H1 (cell line): ENCODE results near the gene SNAP29. TPM values are rescaled to one million over a fixed set of nuclear protein-coding genes. Genes with fewer than 3 reads are reported as not detected.

Experiments used
- CTCF ChIA-PET: fragments of 300-600 bp; sonication (Branson Sonifier 250); formaldehyde crosslinking; loops from one replicate; lab custom pipeline; 2021; ENCODE audit not compliant: partially characterized antibody; lab: Charles Lee
- POLR2A ChIA-PET: fragments of 300-600 bp; sonication (Branson Sonifier 250); formaldehyde crosslinking; loops from one replicate; lab custom pipeline; 2021; ENCODE audit warnings: inconsistent platforms; ENCODE audit not compliant: partially characterized antibody; lab: Charles Lee
- DNase-seq, 2 experiments: peaks; one replicate each; pipeline versions ENCODE4 v3.0.0 to v3.0.0-alpha.2; 2010 to 2022; ENCODE audit warnings: low spot score in 2 of 2, low read depth in 1 of 2, mixed read lengths in 1 of 2
- FAIRE-seq: peaks from 2 replicates; lab custom pipeline; 2011; peaks lifted over from hg19 to GRCh38; lab: Jason Lieb, UNC
- H2AFZ ChIP-seq: 2 replicates; pipeline ENCODE4 v1.8.1; 2012; ENCODE audit warnings: low read length, inconsistent platforms
- H2AK5ac ChIP-seq: 2 replicates; pipeline ENCODE4 v1.6.1; 2013; ENCODE audit warnings: low read depth, low read length
- H2BK120ac ChIP-seq: replicated peaks from 2 replicates; pipeline ENCODE3; 2013; ENCODE audit warnings: low read depth, low read length, inconsistent platforms
- H2BK12ac ChIP-seq: 2 replicates; pipeline ENCODE4 v1.6.1; 2013; ENCODE audit warnings: low read depth, low read length
- H2BK15ac ChIP-seq: 2 replicates; pipeline ENCODE4 v1.6.1; 2013; ENCODE audit warnings: low read length
- H2BK20ac ChIP-seq: 2 replicates; pipeline ENCODE4 v1.6.1; 2013; ENCODE audit warnings: low read length
- H2BK5ac ChIP-seq: 2 replicates; pipeline ENCODE4 v1.6.1; 2013; ENCODE audit warnings: low read depth, low read length
- H3K14ac ChIP-seq: 2 replicates; pipeline ENCODE4 v1.6.1; 2013; ENCODE audit warnings: inconsistent platforms; ENCODE audit not compliant: insufficient read length
- H3K18ac ChIP-seq: 2 replicates; pipeline ENCODE4 v1.6.1; 2013; ENCODE audit warnings: low read length; ENCODE audit errors: extremely low read depth
- H3K23ac ChIP-seq: 2 replicates; pipeline ENCODE4 v1.6.1; 2013; ENCODE audit warnings: inconsistent platforms; ENCODE audit not compliant: insufficient read length
- H3K23me2 ChIP-seq: 2 replicates; pipeline ENCODE4 v1.6.1; 2013; ENCODE audit warnings: low read depth, low read length
- H3K27ac ChIP-seq: 2 replicates; pipeline ENCODE4 v1.6.1; 2011; ENCODE audit warnings: low read depth, low read length, inconsistent platforms
- H3K27me3 ChIP-seq, 4 experiments: replicated peaks in 1 of 4; 1 replicate in 1 of 4; 2 replicates in 3 of 4; pipeline versions ENCODE4 v1.6.1 to v1.8.1; 2011 to 2013; ENCODE audit warnings: low read length in 3 of 4, mild to moderate bottlenecking in 3 of 4, inconsistent platforms in 2 of 4, mixed read lengths in 2 of 4, moderate library complexity in 1 of 4; ENCODE audit not compliant: control insufficient read depth in 3 of 4, insufficient read depth in 3 of 4; ENCODE audit errors: extremely low read depth in 1 of 4
- H3K36me3 ChIP-seq, 4 experiments: 2 replicates each; pipeline versions ENCODE4 v1.6.1 to v1.8.1; 2011 to 2013; ENCODE audit warnings: mild to moderate bottlenecking in 4 of 4, low read length in 3 of 4, moderate library complexity in 2 of 4, control low read depth in 1 of 4, inconsistent platforms in 1 of 4; ENCODE audit not compliant: insufficient read depth in 4 of 4, control insufficient read depth in 2 of 4
- H3K4ac ChIP-seq: replicated peaks from 2 replicates; pipeline ENCODE3; 2013; ENCODE audit warnings: low read length, low read depth, mixed read lengths, inconsistent platforms; ENCODE audit not compliant: insufficient read length
- H3K4me1 ChIP-seq, 4 experiments: replicated peaks in 1 of 4; 1 replicate in 1 of 4; 2 replicates in 3 of 4; pipeline versions ENCODE4 v1.6.1 to v1.8.1; 2011 to 2013; ENCODE audit warnings: low read length in 3 of 4, inconsistent platforms in 2 of 4, mixed read lengths in 1 of 4; ENCODE audit not compliant: insufficient read depth in 4 of 4, control insufficient read depth in 3 of 4
- H3K4me2 ChIP-seq, 2 experiments: 2 replicates each; pipeline versions ENCODE4 v1.6.1 to v1.8.1; 2011 to 2013; ENCODE audit warnings: low read depth in 2 of 2, low read length in 2 of 2, control low read depth in 1 of 2, inconsistent platforms in 1 of 2, mild to moderate bottlenecking in 1 of 2; ENCODE audit not compliant: insufficient read depth in 1 of 2
- H3K4me3 ChIP-seq, 4 experiments: fragments of 200-600, 300-600 bp in 1 of 4; sonication (generic), shearing (Covaris generic), sonication (Bioruptor Twin) in 1 of 4; 2 replicates each; pipeline versions ENCODE4 v1.5.1 to v1.8.1; 2011 to 2016; ENCODE audit warnings: low read length in 4 of 4, low read depth in 3 of 4, control low read depth in 2 of 4, inconsistent platforms in 2 of 4, mild to moderate bottlenecking in 2 of 4, mixed read lengths in 1 of 4, moderate library complexity in 1 of 4; ENCODE audit not compliant: insufficient read depth in 2 of 4; ENCODE audit errors: extremely low read depth in 1 of 4
- H3K56ac ChIP-seq: replicated peaks from 2 replicates; pipeline ENCODE3; 2013; ENCODE audit warnings: low read depth, mild to moderate bottlenecking, mixed read lengths, low read length, inconsistent platforms; ENCODE audit not compliant: insufficient read length
- H3K79me1 ChIP-seq: 2 replicates; pipeline ENCODE4 v1.6.1; 2013; ENCODE audit warnings: low read depth, low read length, control low read depth
- H3K79me2 ChIP-seq, 2 experiments: 2 replicates each; pipeline versions ENCODE4 v1.6.1 to v1.8.1; 2012 to 2013; ENCODE audit warnings: low read length in 2 of 2, mild to moderate bottlenecking in 2 of 2, inconsistent platforms in 1 of 2; ENCODE audit not compliant: insufficient read depth in 2 of 2, control insufficient read depth in 1 of 2
- H3K9ac ChIP-seq, 4 experiments: replicated peaks in 1 of 4; 1 replicate in 1 of 4; 2 replicates in 3 of 4; pipeline versions ENCODE4 v1.6.1 to v1.8.1; 2011 to 2013; ENCODE audit warnings: low read depth in 3 of 4, low read length in 3 of 4, control low read depth in 2 of 4, mild to moderate bottlenecking in 2 of 4, moderate library complexity in 2 of 4, inconsistent platforms in 1 of 4; ENCODE audit errors: extremely low read depth in 1 of 4
- H3K9me3 ChIP-seq, 2 experiments: 2 replicates each; pipeline versions ENCODE4 v1.6.1 to v1.8.1; 2012 to 2013; ENCODE audit warnings: mild to moderate bottlenecking in 2 of 2, moderate library complexity in 2 of 2, control low read depth in 1 of 2, inconsistent platforms in 1 of 2, low read depth in 1 of 2, low read length in 1 of 2, mixed read lengths in 1 of 2; ENCODE audit not compliant: insufficient read depth in 2 of 2
- H4K20me1 ChIP-seq, 2 experiments: replicated peaks in 1 of 2; 2 replicates each; pipeline versions ENCODE3 to v1.8.1; 2011 to 2013; ENCODE audit warnings: inconsistent platforms in 2 of 2, low read length in 2 of 2, mild to moderate bottlenecking in 1 of 2; ENCODE audit not compliant: insufficient read depth in 2 of 2, control insufficient read depth in 1 of 2
- H4K5ac ChIP-seq: 2 replicates; pipeline ENCODE4 v1.6.1; 2013; ENCODE audit warnings: low read length, low read depth, mixed read lengths, inconsistent platforms; ENCODE audit not compliant: insufficient read length
- H4K8ac ChIP-seq: 2 replicates; pipeline ENCODE4 v1.8.0; 2013; ENCODE audit warnings: mild to moderate bottlenecking, moderate library complexity, low read length, inconsistent platforms; ENCODE audit not compliant: insufficient read depth; ENCODE audit errors: extremely low read depth
- H4K91ac ChIP-seq: replicated peaks from 2 replicates; pipeline ENCODE3; 2013; ENCODE audit warnings: low read length, mixed read lengths, inconsistent platforms; ENCODE audit not compliant: insufficient read length
- BRCA1 ChIP-seq: IDR thresholded peaks from 2 replicates; pipeline ENCODE4 v1.6.1; 2012; ENCODE audit warnings: low read depth, low read length, improper control_type of control experiment
- CHD1 ChIP-seq: IDR thresholded peaks from 2 replicates; pipeline ENCODE4 v1.6.1; 2012; ENCODE audit warnings: low read depth, low read length, improper control_type of control experiment
- CREB1 ChIP-seq: IDR thresholded peaks from 2 replicates; pipeline ENCODE4 v1.6.1; 2012; ENCODE audit warnings: inconsistent platforms
- JUN ChIP-seq: IDR thresholded peaks from 2 replicates; pipeline ENCODE4 v1.6.1; 2011; ENCODE audit warnings: low read depth, mild to moderate bottlenecking, improper control_type of control experiment, low read length
- JUND ChIP-seq: IDR thresholded peaks from 2 replicates; pipeline ENCODE4 v1.6.1; 2011; ENCODE audit warnings: mild to moderate bottlenecking, improper control_type of control experiment, low read length
- MAFK ChIP-seq: IDR thresholded peaks from 2 replicates; pipeline ENCODE4 v1.6.1; 2012; ENCODE audit warnings: low read depth, mild to moderate bottlenecking, improper control_type of control experiment, low read length
- POLR2AphosphoS5 ChIP-seq: IDR thresholded peaks from 2 replicates; pipeline ENCODE4 v1.6.1; 2011; ENCODE audit warnings: low read depth, low read length
- POU5F1 ChIP-seq: IDR thresholded peaks from 2 replicates; pipeline ENCODE4 v1.6.1; 2011; ENCODE audit warnings: low read depth, mild to moderate bottlenecking, low read length, moderate library complexity
- RFX5 ChIP-seq: IDR thresholded peaks from 2 replicates; pipeline ENCODE4 v1.6.1; 2011; ENCODE audit warnings: low read depth, low read length, improper control_type of control experiment, borderline replicate concordance
- RNF2 ChIP-seq: fragments of 200-900, 300-1000 bp; sonication (generic); IDR thresholded peaks from 2 replicates; pipeline ENCODE4 v1.7.1; 2016; ENCODE audit warnings: borderline replicate concordance, low read depth, mild to moderate bottlenecking, antibody characterized with exemption, low read length; ENCODE audit not compliant: poor library complexity, severe bottlenecking; ENCODE audit errors: missing control alignments
- SRF ChIP-seq: IDR thresholded peaks from 2 replicates; pipeline ENCODE4 v1.6.1; 2011; ENCODE audit warnings: mild to moderate bottlenecking, low read depth, low read length, moderate library complexity
- TBP ChIP-seq: IDR thresholded peaks from 2 replicates; pipeline ENCODE4 v1.6.1; 2011; ENCODE audit warnings: low read depth, low read length, improper control_type of control experiment
- TEAD4 ChIP-seq: IDR thresholded peaks from 2 replicates; pipeline ENCODE4 v1.6.1; 2012; ENCODE audit warnings: low read depth, low read length, inconsistent platforms, mixed read lengths
- WGBS, 2 experiments: shearing (Covaris generic) in 1 of 2; methylation state at CpG; one replicate each; pipeline versions ENCODE4 v1.1.6 to v1.1.7; 2013 to 2015; ENCODE audit warnings: low lambda C conversion rate in 2 of 2, mixed read lengths in 2 of 2, inconsistent platforms in 1 of 2, low coverage in 1 of 2, missing lambda C conversion rate in 1 of 2; ENCODE audit not compliant: insufficient replicate concordance in 2 of 2, insufficient coverage in 1 of 2, insufficient read length in 1 of 2; ENCODE audit errors: extremely low coverage in 1 of 2, missing lambda C conversion rate in 1 of 2; 5-methylcytosine and 5-hydroxymethylcytosine counted together
- polyA plus RNA-seq, 7 experiments: library from polyadenylated mRNA; depleted of rRNA in 3 of 7; stranded (reverse) in 5 of 7; unstranded in 2 of 7; fragments of >200 nt in 5 of 7; fragments of 200-250 nt in 2 of 7; gene quantifications; 1 replicate in 5 of 7; 2 replicates in 1 of 7; 4 replicates in 1 of 7; pipeline versions ENCODE4 v1.2.1 to v1.2.3, GENCODE V29; 2011 to 2013; ENCODE audit warnings: missing spikeins in 2 of 7, mixed read lengths in 2 of 7
- total RNA-seq: library from RNA; stranded (reverse); fragmentation: NEBNext Ultra II Directional; extraction: Animal tissue kit (Norgen Biotek cat#: 25700); gene quantifications from 2 replicates; pipeline ENCODE4 v1.2.1, GENCODE V29; 2021
- TF ChIP-seq, protein P1 (sequence below): IDR thresholded peaks from 2 replicates; pipeline ENCODE4 v1.6.1; 2012; ENCODE audit warnings: inconsistent platforms

The SNAP29 gene
- total and polyA plus RNA-seq, 2 of the 8 experiments (the other 6 are each of a cell fraction or from before 2014, with no cell fraction given), result 11.8 to 15.0 TPM

DNA sequence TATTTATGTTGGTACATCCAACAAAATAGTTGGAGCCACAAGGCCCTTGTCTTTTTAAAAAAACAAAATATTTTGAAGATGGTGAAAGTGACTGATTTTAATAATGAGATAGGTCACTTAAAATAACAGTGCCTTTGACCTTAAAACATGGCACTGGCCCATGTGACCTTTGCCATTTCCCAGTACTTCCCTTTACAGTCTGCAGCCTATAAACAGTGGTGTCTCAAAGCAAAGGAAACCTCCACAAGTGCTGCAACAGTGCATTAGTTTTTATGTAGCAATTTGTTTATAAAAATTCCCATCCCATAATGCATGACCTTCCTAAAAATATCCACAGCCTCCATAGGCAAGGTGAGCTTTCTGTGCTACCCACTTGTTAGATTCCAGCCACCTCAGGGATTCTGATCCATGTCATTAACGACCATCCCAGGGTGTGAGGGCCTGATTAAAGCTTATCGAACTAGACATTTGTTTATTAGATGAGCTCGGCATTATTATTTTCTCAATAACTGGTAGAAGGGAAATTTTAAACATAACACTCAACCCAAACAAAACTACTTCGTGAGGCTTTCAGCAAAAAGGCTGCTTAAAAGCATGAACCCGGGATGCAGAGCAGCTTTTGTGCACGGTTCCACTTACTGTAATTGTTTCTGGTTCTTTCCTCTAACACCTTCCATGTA, 30.4 kb downstream of the SNAP29 start:
- WGBS, 2 experiments, result 73% methylated on average over 6 of the region's 6 CpGs; no CpG with 5 or more reads in 1 of the 2 experiments
- no peaks in the 10 kb centered on the region for H3K27me3 ChIP-seq
- no peak overlapping the region for H3K27ac ChIP-seq

More for the DNA sequence above, 30.4 kb downstream of the SNAP29 start:
- Histone ChIP-seq H3K9me3 (no peaks in the 10 kb centered on the region), H3K9ac (no peak overlapping the region), H2BK12ac (no peak overlapping the region), H2BK20ac (no peak overlapping the region), H2AFZ (no peak overlapping the region), H4K5ac (no peak overlapping the region), H3K56ac (no peak overlapping the region), H3K79me2 (no peaks in the 10 kb centered on the region), H3K36me3 (peaks cover 0 to 5% (median 3%) of the 10 kb centered on the region in 4 experiments; a peak in 3 of 8 replicates), H3K18ac (no peak overlapping the region), H4K91ac (no peak overlapping the region), H2BK120ac (no peak overlapping the region), H3K14ac (no peak overlapping the region), H3K4me2 (no peak overlapping the region), H3K79me1 (no peaks in the 10 kb centered on the region), H3K4me1 (peaks cover 0 to 2% (median 0%) of the 10 kb centered on the region in 4 experiments; a peak in 1 of 7 replicates), H2AK5ac (no peak overlapping the region), H2BK5ac (no peak overlapping the region), H3K4ac (no peak overlapping the region), H3K23me2 (no peaks in the 10 kb centered on the region), H2BK15ac (no peak overlapping the region), H4K8ac (no peak overlapping the region), H3K23ac (no peak overlapping the region), H4K20me1 (no peaks in the 10 kb centered on the region), H3K4me3 (no peak overlapping the region)
- no peak for TF ChIP-seq POLR2AphosphoS5
- TF ChIP-seq JUND, result no peak
- no peak for TF ChIP-seq TBP
- no peak for TF ChIP-seq BRCA1
- TF ChIP-seq CHD1, result no peak
- no peak for TF ChIP-seq SRF
- no peak for TF ChIP-seq MAFK
- no peak for TF ChIP-seq JUN
- TF ChIP-seq RFX5, result no peak
- no peak for TF ChIP-seq CREB1
- TF ChIP-seq POU5F1, result no peak
- no peak for TF ChIP-seq RNF2
- TF ChIP-seq, protein P1, sequence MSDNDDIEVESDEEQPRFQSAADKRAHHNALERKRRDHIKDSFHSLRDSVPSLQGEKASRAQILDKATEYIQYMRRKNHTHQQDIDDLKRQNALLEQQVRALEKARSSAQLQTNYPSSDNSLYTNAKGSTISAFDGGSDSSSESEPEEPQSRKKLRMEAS, result no peak
- TF ChIP-seq TEAD4, result no peak
- DNase-seq (no peak), FAIRE-seq (no peak)
- CTCF ChIA-PET, result interaction anchor here (0.8 to 0.9 kb wide), 2 partner anchors 15 to 84 kb away, joined by 3 to 4 read pairs; no protein-coding TSS in a partner anchor
- POLR2A ChIA-PET, result no interaction called here
